NCI-H187 (cell line): Measurements from ENCODE around the gene TMPRSS13.
"Not testable (repeated sequence)": the region's sequence is repeated elsewhere in the genome, so short reads cannot be mapped to it uniquely, and the experiment has no call there.

Source experiments
- DNase-seq, 2 experiments: peaks; one replicate each; lab custom pipeline; 2025; lab: John Stamatoyannopoulos, UW

Gene TMPRSS13

GRCh38 chr11:117929142-117929915 lies at the start of gene TMPRSS13:
Gene TMPRSS13, minus strand, starts transcription at chr11:117929402. Its CDS starts 95 bp downstream, at chr11:117929307.
- no peak for DNase-seq

GRCh38 chr11:117978991-117979390 lies 49.8 kb upstream of the TMPRSS13 start:
- DNase-seq: no peak

GRCh38 chr11:117978291-117978910 lies 49.2 kb upstream of the TMPRSS13 start:
- DNase-seq: not testable (repeated sequence)

- not testable (repeated sequence) for DNase-seq
These were observed 48.5 kb upstream of the TMPRSS13 start for GRCh38 chr11:117977612-117978264.

- no peak for DNase-seq
These were observed 47.8 kb upstream of the TMPRSS13 start for GRCh38 chr11:117977029-117977428.

GRCh38 chr11:117976445-117976844 lies 47.2 kb upstream of the TMPRSS13 start:
- DNase-seq: no peak

- no peak for DNase-seq
These were observed 44.3 kb upstream of the TMPRSS13 start for GRCh38 chr11:117973503-117973860.

GRCh38 chr11:117972629-117973502 lies 43.7 kb upstream of the TMPRSS13 start:
- DNase-seq: no peak

GRCh38 chr11:117972044-117972443 lies 42.8 kb upstream of the TMPRSS13 start:
- DNase-seq: no peak

GRCh38 chr11:117970400-117971024 lies 41.3 kb upstream of the TMPRSS13 start:
- no peak for DNase-seq

- no peak for DNase-seq
These were observed 40.2 kb upstream of the TMPRSS13 start for GRCh38 chr11:117969160-117969991.

GRCh38 chr11:117966908-117967307 lies 37.7 kb upstream of the TMPRSS13 start:
- DNase-seq: no peak

GRCh38 chr11:117962826-117963225 lies 33.6 kb upstream of the TMPRSS13 start:
- DNase-seq: no peak

GRCh38 chr11:117961896-117962295 lies 32.7 kb upstream of the TMPRSS13 start:
- DNase-seq: no peak

- no peak for DNase-seq
These were observed 31.2 kb upstream of the TMPRSS13 start for GRCh38 chr11:117960406-117960805.

GRCh38 chr11:117959438-117960149 lies 30.4 kb upstream of the TMPRSS13 start:
- no peak for DNase-seq

- DNase-seq: no peak
These were observed 29.7 kb upstream of the TMPRSS13 start for GRCh38 chr11:117958949-117959348.

- no peak for DNase-seq
These were observed 23.9 kb upstream of the TMPRSS13 start for GRCh38 chr11:117953024-117953671.
